22Rv1 (cell line): ENCODE data around the gene PACRG.

Experiments used
- ZFX ChIP-seq: fragments of 450-650 bp; IDR thresholded peaks from 2 replicates; pipeline ENCODE4 v1.6.1; 2017; ENCODE audit warnings: antibody characterized with exemption, borderline replicate concordance
- TF ChIP-seq, protein P1 (sequence below): fragments of 450-650 bp; IDR thresholded peaks from 2 replicates; pipeline ENCODE4 v1.5.1; 2017; ENCODE audit warnings: mild to moderate bottlenecking

DNA sequence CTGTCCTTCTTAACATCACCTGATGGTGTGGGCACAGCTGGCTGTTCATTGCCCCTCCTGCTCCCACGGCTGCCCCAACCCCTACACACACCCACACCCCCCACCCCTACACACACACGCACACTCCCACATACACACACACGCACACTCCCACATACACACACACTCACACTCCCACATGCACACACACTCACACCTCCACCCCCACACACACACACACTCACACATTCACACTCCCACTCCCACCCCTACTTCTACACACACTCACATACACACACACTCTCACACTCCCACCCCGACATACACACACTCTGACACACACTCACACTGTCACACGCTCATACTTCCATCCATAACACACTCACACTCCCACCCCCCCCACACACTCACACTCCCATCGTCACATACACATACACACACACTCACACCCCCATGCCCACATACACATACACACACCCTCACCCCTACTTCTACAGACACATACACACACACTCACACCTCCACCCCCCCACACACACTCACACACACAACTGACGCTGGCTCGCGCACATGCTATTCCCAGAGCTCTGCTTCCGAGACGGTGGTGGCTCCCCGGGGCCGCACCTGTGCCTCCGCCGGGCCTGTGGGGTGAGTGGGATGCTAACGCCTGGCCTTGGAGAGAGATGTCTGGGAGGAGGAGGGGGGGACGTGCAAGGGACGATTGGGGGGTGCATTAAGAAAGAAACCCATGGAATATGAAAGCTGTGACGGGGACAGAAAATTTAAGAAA is 512.0 kb downstream of the PACRG start:
- TF ChIP-seq, protein P1, sequence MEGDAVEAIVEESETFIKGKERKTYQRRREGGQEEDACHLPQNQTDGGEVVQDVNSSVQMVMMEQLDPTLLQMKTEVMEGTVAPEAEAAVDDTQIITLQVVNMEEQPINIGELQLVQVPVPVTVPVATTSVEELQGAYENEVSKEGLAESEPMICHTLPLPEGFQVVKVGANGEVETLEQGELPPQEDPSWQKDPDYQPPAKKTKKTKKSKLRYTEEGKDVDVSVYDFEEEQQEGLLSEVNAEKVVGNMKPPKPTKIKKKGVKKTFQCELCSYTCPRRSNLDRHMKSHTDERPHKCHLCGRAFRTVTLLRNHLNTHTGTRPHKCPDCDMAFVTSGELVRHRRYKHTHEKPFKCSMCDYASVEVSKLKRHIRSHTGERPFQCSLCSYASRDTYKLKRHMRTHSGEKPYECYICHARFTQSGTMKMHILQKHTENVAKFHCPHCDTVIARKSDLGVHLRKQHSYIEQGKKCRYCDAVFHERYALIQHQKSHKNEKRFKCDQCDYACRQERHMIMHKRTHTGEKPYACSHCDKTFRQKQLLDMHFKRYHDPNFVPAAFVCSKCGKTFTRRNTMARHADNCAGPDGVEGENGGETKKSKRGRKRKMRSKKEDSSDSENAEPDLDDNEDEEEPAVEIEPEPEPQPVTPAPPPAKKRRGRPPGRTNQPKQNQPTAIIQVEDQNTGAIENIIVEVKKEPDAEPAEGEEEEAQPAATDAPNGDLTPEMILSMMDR: no peak
- no peak for TF ChIP-seq ZFX
